Osteoblast (primary cell): Measurements from ENCODE around the gene RPL10. TPM values are rescaled to one million over a fixed set of nuclear protein-coding genes. Genes with fewer than 3 reads are reported as not detected.

ENCODE experiments used
- DNase-seq: peaks from one replicate; pipeline ENCODE4 v3.0.0; 2011; ENCODE audit warnings: low spot score, mixed read lengths; ENCODE audit not compliant: insufficient read length; ENCODE audit errors: missing footprints
- H2AFZ ChIP-seq: 2 replicates; pipeline ENCODE4 v1.6.0; 2011; ENCODE audit warnings: mild to moderate bottlenecking, low read length
- H3K27ac ChIP-seq: 2 replicates; pipeline ENCODE4 v1.5.1; 2011; ENCODE audit warnings: mild to moderate bottlenecking, low read depth, low read length, moderate library complexity
- H3K27me3 ChIP-seq: 2 replicates; pipeline ENCODE4 v1.6.0; 2012; ENCODE audit warnings: mild to moderate bottlenecking, control low read depth, inconsistent platforms, low read length, moderate library complexity; ENCODE audit not compliant: insufficient read depth
- H3K36me3 ChIP-seq: 2 replicates; pipeline ENCODE4 v1.5.1; 2011; ENCODE audit warnings: mild to moderate bottlenecking, low read length, control low read depth, moderate library complexity; ENCODE audit not compliant: insufficient read depth
- H3K4me1 ChIP-seq: 2 replicates; pipeline ENCODE4 v1.5.1; 2011; ENCODE audit warnings: mild to moderate bottlenecking, low read length, control low read depth, moderate library complexity; ENCODE audit not compliant: insufficient read depth
- H3K4me2 ChIP-seq: 2 replicates; pipeline ENCODE4 v1.6.0; 2011; ENCODE audit warnings: mild to moderate bottlenecking, low read length; ENCODE audit not compliant: insufficient read depth
- H3K4me3 ChIP-seq: fragments of 200-600 bp; sonication (generic); 3 replicates; pipeline ENCODE4 v1.5.1; 2012; ENCODE audit warnings: mild to moderate bottlenecking, low read length, inconsistent platforms; ENCODE audit not compliant: insufficient read depth
- H3K79me2 ChIP-seq: 2 replicates; pipeline ENCODE4 v1.6.0; 2012; ENCODE audit warnings: mild to moderate bottlenecking, low read length, control low read depth, inconsistent platforms; ENCODE audit not compliant: insufficient read depth
- H3K9me3 ChIP-seq: 2 replicates; pipeline ENCODE4 v1.5.1; 2011; ENCODE audit warnings: low read depth, low read length, control low read depth
- H4K20me1 ChIP-seq: 2 replicates; pipeline ENCODE4 v1.6.0; 2012; ENCODE audit warnings: mild to moderate bottlenecking, low read length, control low read depth; ENCODE audit not compliant: insufficient read depth
- total RNA-seq: library from RNA; depleted of rRNA; stranded (reverse); fragments of >200 nt; gene quantifications from 2 replicates; pipeline ENCODE4 v1.2.3, GENCODE V29; 2012
- TF ChIP-seq, protein P1 (sequence below): IDR thresholded peaks from 2 replicates; pipeline ENCODE4 v1.5.1; 2011; ENCODE audit warnings: mild to moderate bottlenecking, low read depth, low read length, moderate library complexity; ENCODE audit errors: extremely low read depth

Gene RPL10
- total RNA-seq, 1 donor, result 2,517 TPM

DNA sequence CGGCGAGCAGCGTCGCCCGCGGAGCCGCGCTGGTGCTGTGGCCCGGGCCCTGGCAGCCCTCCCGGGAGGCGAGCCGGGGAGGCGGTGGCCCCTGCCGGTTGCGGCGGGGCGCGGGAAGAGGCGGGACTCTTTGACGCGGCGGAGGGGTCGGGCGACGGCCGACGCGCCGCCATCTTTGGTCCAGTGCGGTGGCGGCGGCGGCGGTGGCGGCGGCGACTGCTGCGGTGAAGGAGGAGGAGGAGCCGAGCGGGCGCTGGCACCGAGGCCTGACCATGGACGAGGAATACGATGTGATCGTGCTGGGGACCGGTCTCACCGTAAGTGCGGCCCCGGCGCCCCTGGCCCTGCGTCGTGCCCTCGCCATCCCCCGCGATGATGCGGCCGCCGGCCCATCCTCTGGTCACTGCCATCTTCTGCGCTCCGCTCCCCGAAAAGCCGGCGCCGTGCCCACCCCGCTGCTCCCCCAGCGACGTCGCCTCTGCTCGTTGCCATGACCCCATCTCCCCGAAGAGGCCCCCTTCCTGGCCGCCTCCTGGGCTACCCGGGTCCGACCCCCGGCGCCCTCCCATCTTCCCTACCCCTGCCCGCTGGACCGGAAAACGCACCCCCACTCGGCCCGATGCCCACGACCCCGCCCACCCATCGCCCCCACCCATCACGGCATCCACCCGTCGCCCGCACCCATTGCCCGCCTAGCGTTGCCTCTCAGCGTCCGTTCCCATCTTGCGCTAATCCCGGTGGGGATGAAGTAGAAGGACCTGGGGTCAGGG, 39.0 kb downstream of the RPL10 start, which contains the start of gene GDI1:
TSS of gene GDI1 (plus strand) at position 172 of the 770 bp plus-strand sequence. CDS start at position 273, 101 bp downstream.
- H2AFZ ChIP-seq, result no peak within 1 kb of the TSS
- peak; percentile 97 for DNase-seq
- H3K9me3 ChIP-seq, result no peaks in the 10 kb centered on the region
- peaks cover 32% of the 10 kb centered on the region for H4K20me1 ChIP-seq
- H3K4me2 ChIP-seq, result peak within 1 kb of the TSS; percentile 85
- peaks cover 41% of the 10 kb centered on the region for H3K79me2 ChIP-seq
- TF ChIP-seq, protein P1, sequence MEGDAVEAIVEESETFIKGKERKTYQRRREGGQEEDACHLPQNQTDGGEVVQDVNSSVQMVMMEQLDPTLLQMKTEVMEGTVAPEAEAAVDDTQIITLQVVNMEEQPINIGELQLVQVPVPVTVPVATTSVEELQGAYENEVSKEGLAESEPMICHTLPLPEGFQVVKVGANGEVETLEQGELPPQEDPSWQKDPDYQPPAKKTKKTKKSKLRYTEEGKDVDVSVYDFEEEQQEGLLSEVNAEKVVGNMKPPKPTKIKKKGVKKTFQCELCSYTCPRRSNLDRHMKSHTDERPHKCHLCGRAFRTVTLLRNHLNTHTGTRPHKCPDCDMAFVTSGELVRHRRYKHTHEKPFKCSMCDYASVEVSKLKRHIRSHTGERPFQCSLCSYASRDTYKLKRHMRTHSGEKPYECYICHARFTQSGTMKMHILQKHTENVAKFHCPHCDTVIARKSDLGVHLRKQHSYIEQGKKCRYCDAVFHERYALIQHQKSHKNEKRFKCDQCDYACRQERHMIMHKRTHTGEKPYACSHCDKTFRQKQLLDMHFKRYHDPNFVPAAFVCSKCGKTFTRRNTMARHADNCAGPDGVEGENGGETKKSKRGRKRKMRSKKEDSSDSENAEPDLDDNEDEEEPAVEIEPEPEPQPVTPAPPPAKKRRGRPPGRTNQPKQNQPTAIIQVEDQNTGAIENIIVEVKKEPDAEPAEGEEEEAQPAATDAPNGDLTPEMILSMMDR, result no peak
- H3K4me1 ChIP-seq, result peaks cover 9% of the 10 kb centered on the region
- H3K36me3 ChIP-seq, result peaks cover 31% of the 10 kb centered on the region
- peak within 1 kb of the TSS; percentile 76 for H3K4me3 ChIP-seq
- no peak within 1 kb of the TSS for H3K27ac ChIP-seq
- H3K27me3 ChIP-seq, result no peaks in the 10 kb centered on the region

- Histone ChIP-seq H3K79me2 (peaks cover 42% of the 10 kb centered on the region), H3K27ac (no peak overlapping the region), H3K4me1 (peaks cover 9% of the 10 kb centered on the region), H3K9me3 (no peaks in the 10 kb centered on the region), H4K20me1 (peaks cover 29% of the 10 kb centered on the region), H3K36me3 (peaks cover 36% of the 10 kb centered on the region), H3K4me2 (peak overlapping the region; percentile 85), H2AFZ (no peak overlapping the region), H3K4me3 (peak overlapping the region; percentile 76), H3K27me3 (no peaks in the 10 kb centered on the region)
- TF ChIP-seq, protein P1, result no peak
- peak; percentile 87 for DNase-seq
These were observed 40.1 kb downstream of the RPL10 start for GRCh38 chrX:154437971-154438893.

- H3K27me3 ChIP-seq, result no peaks in the 10 kb centered on the region
- H3K4me3 ChIP-seq, result no peak overlapping the region
- peaks cover 12% of the 10 kb centered on the region for H3K4me1 ChIP-seq
- peaks cover 48% of the 10 kb centered on the region for H3K79me2 ChIP-seq
- H3K9me3 ChIP-seq, result no peaks in the 10 kb centered on the region
- no peak overlapping the region for H3K4me2 ChIP-seq
- TF ChIP-seq, protein P1, result no peak
- H3K27ac ChIP-seq, result no peak overlapping the region
- peaks cover 23% of the 10 kb centered on the region for H3K36me3 ChIP-seq
- H4K20me1 ChIP-seq, result peaks cover 29% of the 10 kb centered on the region
- DNase-seq, result no peak
- no peak overlapping the region for H2AFZ ChIP-seq
These were observed 41.7 kb downstream of the RPL10 start for GRCh38 chrX:154439841-154440240.
